HS-5 (cell line): ENCODE data around the gene CTNNA2.

Source experiments
- DNase-seq: peaks from one replicate; pipeline ENCODE4 v3.0.0-alpha.2; 2012; ENCODE audit warnings: low read depth

Gene CTNNA2

DNA sequence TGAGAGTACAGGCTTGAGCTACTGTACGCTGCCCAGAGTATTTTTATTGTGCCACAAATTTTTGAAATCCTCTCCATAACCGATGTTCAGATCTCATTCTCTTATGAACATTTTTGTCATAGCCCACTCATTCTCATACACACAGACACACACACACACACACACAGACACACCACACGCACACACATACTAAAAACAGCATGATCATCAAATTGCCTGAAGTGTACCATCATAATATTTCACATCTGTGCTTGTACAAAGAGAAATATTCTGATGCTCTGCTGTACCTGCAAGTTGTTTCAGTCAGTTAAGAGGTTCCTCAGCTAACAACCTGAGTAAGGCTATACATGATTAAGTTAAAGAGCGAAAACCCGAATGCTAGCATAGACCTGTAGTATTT lies 696.6 kb downstream of the CTNNA2 start:
- DNase-seq = no peak

DNA sequence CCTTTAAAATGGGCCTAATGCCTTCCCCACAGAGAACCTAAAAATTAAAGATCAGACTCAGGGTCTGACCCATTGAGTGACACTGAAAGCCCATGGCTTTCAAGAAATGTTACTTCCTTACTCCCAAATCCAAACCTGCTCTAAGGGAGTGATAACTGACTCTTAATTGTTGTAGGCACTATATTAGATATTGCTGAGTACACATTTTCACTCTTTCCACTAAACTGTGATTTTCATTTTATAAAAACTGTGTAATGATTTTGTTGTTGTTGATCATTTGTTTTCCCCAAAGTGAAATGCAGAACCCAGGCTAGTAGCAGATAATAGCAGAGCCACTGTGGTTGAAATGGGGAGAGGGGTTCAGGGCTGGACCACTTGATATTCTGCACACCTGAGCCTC lies 704.6 kb downstream of the CTNNA2 start:
- DNase-seq = no peak

- no peak for DNase-seq
These were observed 709.8 kb downstream of the CTNNA2 start for GRCh38 chr2:80222644-80223043.

GRCh38 chr2:80231421-80231820 lies 718.6 kb downstream of the CTNNA2 start:
- DNase-seq = no peak

GRCh38 chr2:80233333-80233732 lies 720.5 kb downstream of the CTNNA2 start:
- no peak for DNase-seq

GRCh38 chr2:80238692-80239469 lies 726.0 kb downstream of the CTNNA2 start:
- peak; percentile 28 for DNase-seq

GRCh38 chr2:80242355-80242910 lies 729.6 kb downstream of the CTNNA2 start:
- DNase-seq = no peak

DNA sequence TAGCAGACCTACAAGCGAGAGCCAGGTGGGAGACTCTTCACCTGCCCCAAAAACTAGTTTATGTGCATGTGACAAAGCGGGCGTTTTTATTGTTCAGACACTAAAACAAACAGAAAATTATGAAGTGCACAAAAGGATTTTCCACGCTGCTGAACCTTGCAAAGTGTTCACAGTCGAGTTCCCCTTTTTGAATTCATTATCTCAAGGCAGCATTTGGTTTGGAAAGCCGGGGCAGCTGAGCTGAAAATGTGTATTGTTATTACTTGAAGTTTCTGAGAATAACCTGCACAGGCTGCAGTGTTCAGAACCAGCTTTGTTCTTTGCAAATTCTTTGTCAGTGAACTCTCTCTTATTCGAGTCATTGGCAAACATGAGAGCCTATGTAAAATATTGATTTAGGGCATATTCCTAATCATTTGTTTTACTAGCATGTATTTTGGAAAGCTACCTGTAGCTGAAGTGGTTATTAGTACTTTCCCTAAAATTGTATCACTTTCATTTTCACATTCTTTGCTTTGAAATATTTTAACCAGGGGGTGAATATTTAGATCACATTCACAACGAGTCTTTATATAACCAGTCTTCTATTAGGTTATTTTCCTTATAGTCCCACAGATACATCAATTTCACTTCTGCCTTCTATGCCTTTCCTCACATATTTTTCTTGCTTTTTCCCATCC lies 732.2 kb downstream of the CTNNA2 start:
- DNase-seq = no peak

- no peak for DNase-seq
These were observed 733.7 kb downstream of the CTNNA2 start for GRCh38 chr2:80246534-80246933.

DNA sequence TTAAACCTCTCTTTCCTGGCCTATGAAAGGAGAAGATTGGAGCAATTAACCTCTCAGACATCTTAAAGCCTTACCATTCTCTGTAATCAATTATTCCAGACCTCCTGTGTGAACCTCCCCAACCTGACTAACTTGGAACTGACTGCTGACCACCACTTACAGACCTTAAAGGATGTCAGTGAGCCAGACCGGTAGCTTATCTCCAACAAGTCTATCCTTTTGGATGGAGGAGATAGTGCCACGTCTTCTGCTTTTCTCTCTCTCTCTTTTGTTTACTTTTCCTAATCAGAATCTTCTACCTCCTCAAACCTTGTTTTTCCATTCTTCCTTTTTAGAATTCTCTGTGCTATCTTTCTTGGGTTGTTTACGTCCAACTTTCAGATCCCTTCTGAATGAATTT lies 734.5 kb downstream of the CTNNA2 start:
- no peak for DNase-seq

DNA sequence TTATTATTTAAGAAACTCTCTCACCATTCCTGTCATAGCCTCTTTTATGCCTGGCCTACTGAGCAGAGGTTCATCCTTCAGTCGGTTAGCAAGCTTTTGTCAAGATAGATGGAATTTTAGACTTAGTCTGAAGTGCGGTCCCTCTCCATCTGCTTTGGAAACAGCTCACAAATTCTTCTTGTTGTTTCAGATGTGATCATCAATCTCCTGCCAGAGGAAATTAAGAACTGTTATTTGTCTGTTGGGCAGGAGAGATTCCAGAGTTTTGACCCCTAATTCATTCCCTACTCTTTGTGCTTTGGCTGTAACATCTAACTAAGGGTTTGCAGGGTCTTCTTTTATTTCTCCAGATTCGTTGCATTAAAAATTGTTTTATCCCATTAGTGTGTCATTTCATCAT lies 735.3 kb downstream of the CTNNA2 start:
- DNase-seq = no peak

GRCh38 chr2:80252294-80252986 lies 739.6 kb downstream of the CTNNA2 start:
- DNase-seq = no peak

DNA sequence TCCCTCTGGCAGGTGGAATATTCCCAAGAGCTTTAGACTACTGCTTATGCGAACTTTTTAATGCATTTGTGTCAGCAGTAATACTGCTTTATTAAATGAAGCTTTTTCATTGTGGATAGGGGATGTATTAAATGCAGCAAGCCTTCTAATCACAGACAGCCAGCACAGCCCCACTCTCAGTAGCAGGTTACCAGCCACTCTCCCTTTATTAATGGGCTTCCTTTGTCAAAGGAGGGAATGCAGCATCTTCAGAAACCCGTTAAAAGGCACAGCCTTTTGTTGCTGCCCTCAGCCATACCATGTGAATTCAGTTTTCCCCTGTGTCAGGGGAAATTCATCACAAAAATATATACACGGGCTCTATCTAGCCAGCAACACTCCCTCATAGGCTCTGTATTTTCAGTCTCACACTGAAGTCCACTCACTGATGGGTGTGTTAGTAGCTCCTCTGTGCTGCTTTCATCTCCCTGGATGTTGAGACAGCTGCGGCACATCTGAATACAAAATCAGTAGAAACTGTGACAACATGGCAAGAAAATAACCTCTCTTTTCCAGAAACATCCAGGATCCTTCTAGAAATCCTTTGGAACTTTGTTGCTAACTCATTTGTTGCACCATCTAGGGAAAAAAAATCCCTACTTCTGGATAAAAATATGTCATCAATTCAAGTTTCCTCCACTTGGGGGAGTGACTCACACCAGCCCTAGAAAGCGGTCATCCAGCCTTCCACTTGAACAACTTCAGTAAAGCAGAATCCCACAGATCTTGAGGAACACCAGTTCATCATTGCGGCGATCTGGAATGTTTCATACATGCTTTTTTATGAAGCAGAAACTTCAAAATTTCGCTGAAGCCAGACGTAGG lies 743.3 kb downstream of the CTNNA2 start:
- DNase-seq = peak; percentile 11

DNA sequence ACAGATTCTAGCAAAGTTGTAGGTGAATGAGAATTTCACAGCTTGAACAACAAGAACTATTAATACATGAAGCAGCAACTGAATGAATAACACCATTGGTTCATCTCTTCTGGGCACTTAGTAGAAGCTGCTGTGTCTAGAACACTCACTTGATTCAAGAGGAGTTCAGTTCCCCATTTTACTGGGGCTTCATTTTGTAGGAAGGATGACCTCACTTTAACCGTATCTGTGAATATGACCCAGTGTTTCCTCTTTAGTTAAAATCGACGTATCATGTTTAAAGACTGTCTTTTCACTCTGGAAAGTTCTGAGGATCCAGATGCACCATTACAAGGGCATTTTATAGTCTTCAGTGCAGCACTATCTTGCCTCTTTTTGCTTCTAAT lies 743.9 kb downstream of the CTNNA2 start:
- DNase-seq = no peak

- no peak for DNase-seq
These were observed 744.6 kb downstream of the CTNNA2 start for GRCh38 chr2:80257450-80257849.

- DNase-seq = no peak
These were observed 745.5 kb downstream of the CTNNA2 start for GRCh38 chr2:80258341-80258740.

DNA sequence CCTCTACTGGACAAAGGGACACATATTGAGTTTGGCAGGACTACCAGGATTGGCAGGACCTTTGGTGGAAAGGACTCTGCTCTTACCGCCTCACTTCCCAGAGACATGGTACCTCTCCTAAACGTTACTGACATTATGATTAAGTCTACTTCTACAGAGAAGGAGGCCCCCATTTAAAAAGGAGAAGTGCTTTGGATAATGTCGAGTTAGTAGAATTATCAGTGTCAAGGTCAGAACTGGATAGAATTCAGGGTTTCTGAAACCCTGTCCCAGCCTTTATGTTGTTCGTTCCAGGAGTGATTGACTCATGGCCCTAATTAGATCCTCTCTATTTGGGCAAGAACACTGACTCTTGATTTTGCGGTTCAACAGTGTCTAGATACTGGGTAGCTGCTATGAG lies 745.9 kb downstream of the CTNNA2 start:
- DNase-seq = no peak

DNA sequence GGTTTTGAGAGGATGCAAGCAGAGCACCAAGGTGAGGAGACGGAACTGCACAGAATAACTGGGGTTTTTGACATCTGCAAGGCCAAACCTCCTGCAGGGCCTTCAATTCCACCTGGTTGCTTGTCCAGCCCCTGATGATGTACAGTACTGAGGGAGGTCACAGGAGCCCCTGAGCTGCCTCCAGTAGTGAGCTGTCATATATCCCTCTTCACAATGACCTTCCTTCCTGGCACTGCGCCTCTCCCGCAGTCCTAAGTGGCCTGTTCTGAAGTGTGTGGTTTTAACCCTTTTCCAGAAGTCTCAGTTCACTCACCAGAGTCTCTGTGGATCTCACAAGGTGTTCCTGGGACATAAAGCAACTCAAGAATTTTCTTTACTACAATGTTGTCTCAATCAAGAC lies 746.4 kb downstream of the CTNNA2 start:
- no peak for DNase-seq

- no peak for DNase-seq
These were observed 753.4 kb downstream of the CTNNA2 start for GRCh38 chr2:80266231-80266630.

DNA sequence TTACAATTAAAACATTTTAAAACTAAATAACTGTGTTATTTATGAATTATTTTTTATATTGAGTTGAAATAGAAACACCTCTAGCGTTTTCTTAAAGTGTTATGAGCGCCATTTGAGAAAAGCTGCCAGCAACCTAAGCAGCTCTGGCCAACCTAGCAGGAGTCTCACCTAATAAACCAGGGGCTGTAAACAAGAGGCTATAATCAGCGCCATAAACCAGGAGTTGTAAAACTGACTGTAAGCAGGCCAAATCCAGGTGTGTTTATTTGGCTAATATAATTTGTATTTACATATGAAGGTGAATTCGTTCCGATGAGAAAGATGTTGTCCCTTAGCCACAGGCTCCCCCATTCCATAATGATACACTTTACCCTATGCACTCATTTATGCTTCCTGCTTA lies 757.0 kb downstream of the CTNNA2 start:
- no peak for DNase-seq

DNA sequence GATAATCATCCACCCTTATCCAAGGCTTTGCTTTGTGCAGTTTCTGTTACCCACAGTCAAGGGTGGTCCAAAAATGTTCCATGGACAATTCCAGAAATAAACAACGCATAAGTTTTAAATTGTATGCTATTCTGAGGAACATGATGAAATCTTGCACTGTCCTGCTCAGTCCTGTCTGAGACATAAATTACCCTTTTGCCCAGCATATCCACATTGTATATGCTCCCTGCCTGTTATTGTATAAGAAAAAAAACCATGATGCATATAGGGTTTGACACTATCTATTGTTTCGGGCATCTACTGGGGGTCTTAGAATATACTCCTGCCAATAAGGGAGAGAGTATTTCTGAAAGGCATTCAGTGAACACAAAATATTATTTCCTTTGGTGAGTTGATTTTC lies 767.7 kb downstream of the CTNNA2 start:
- no peak for DNase-seq

DNA sequence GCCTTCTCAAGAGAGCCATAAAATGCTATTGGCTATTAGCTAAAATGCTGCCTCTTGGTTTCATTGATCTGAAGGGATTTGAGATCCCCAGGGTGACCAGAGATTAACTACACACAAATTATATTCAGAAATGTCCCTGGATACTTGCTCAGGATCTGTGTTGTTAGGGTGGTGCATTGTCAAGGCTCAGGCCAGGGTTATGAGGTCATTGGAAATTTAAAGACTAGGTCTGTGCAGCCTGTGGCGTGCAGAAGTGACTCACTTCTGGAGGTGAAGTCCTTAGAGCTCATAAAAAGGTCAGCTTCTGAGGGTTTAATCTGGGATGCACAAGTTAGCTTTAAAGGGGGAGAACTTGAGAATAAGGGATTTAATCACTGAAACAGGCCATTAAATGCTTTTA lies 768.2 kb downstream of the CTNNA2 start:
- no peak for DNase-seq
